Left ventricle myocardium inferior (tissue), 1 donor: ENCODE measurements around the gene C16orf95. TPM values are rescaled to one million over a fixed set of nuclear protein-coding genes. Genes with fewer than 3 reads are reported as not detected.

Experiments used
- DNase-seq: peaks from one replicate; pipeline ENCODE4 v3.0.0-alpha.2; 2020
- H3K27ac ChIP-seq: fragments of 200-600 bp; replicated peaks from 2 replicates; pipeline ENCODE4 v1.8.0; 2021
- H3K27me3 ChIP-seq: fragments of 200-600 bp; 2 replicates; pipeline ENCODE4 v1.8.0; 2021; ENCODE audit warnings: low read depth
- H3K36me3 ChIP-seq: fragments of 200-600 bp; 2 replicates; pipeline ENCODE4 v1.8.0; 2021
- H3K4me1 ChIP-seq: fragments of 200-600 bp; 2 replicates; pipeline ENCODE4 v1.8.0; 2021
- H3K4me3 ChIP-seq: fragments of 200-600 bp; 2 replicates; pipeline ENCODE4 v1.8.0; 2021; ENCODE audit warnings: mild to moderate bottlenecking, moderate library complexity
- H3K9me3 ChIP-seq: fragments of 200-600 bp; replicated peaks from 2 replicates; pipeline ENCODE4 v1.8.0; 2021
- intact Hi-C: fragments of 100-400 bp; cut with micrococcal nuclease; formaldehyde crosslinking; loops from one replicate; pipeline ENCODE4 v1.11.0; 2022
- total RNA-seq: library from RNA; stranded (reverse); fragmentation: NEBNext Ultra II Directional; extraction: Animal tissue kit (Norgen Biotek cat#: 25700); gene quantifications from one replicate; pipeline ENCODE4 v1.2.1, GENCODE V29; 2021
- TF ChIP-seq, protein P1 (sequence below): fragments of 200-600 bp; IDR thresholded peaks from 2 replicates; pipeline ENCODE4 v1.8.0; 2021; ENCODE audit warnings: antibody characterized with exemption, mild to moderate bottlenecking, borderline replicate concordance
- donor health status: DM: no; HTN: yes; CAD: no; lungs with severe emphysema.

The C16orf95 gene
- total RNA-seq, 1 donor from 2014 or later: 3.2 TPM

GRCh38 chr16:87344931-87345631 lies 27.9 kb upstream of the C16orf95 start:
- peak overlapping the region; percentile 21 for H3K4me3 ChIP-seq
- intact Hi-C loops: no loop called here

DNA sequence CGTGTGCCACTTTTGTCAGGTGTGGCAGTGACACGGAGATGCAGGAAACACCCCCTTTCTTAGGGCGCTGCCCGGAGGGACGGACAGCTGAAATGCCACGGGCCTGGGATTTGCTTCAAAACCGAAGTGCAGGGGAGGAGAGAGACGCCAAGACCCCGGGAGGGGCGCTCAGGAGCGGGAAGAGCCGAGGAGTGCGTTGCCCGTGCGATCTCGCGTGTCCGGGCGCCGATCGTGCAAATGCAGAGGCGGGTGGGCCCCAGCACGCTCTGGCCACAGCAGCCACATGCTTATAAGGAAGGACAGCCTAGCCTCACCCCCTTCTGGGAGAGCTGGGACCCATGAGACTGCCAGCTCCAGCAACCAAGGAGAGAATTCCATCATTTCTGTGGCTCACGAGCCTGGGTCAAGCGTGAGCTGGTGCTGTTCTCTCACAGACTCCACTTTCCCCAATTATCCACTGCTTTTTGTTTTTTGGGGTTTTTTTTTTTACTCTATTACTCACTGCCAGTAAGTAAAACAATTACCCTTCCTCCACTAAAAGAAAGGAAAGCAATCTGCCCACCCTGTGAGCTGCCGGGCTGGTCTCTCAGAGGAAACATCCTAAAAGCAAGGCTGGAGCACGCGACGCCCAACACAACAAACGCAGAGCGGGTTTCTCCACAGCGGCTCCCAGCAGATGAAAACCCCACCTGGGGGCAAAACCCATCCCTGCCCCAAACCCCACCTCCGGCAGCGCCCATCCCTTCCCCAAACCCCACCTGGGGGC lies 27.2 kb upstream of the C16orf95 start:
- H3K9me3 ChIP-seq: no peaks in the 10 kb centered on the region
- peak overlapping the region; percentile 66 for H3K27ac ChIP-seq
- no peaks in the 10 kb centered on the region for H3K27me3 ChIP-seq
- intact Hi-C loops: no loop called here
- peaks cover 24% of the 10 kb centered on the region for H3K4me1 ChIP-seq
- H3K4me3 ChIP-seq: peak overlapping the region; percentile 21
- no peak for DNase-seq
- H3K36me3 ChIP-seq: peaks cover 73% of the 10 kb centered on the region
- TF ChIP-seq, protein P1, sequence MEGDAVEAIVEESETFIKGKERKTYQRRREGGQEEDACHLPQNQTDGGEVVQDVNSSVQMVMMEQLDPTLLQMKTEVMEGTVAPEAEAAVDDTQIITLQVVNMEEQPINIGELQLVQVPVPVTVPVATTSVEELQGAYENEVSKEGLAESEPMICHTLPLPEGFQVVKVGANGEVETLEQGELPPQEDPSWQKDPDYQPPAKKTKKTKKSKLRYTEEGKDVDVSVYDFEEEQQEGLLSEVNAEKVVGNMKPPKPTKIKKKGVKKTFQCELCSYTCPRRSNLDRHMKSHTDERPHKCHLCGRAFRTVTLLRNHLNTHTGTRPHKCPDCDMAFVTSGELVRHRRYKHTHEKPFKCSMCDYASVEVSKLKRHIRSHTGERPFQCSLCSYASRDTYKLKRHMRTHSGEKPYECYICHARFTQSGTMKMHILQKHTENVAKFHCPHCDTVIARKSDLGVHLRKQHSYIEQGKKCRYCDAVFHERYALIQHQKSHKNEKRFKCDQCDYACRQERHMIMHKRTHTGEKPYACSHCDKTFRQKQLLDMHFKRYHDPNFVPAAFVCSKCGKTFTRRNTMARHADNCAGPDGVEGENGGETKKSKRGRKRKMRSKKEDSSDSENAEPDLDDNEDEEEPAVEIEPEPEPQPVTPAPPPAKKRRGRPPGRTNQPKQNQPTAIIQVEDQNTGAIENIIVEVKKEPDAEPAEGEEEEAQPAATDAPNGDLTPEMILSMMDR: no peak

More at GRCh38 chr16:87344931-87345631, 27.9 kb upstream of the C16orf95 start:
- DNase-seq: no peak
- Histone ChIP-seq H3K9me3 (no peaks in the 10 kb centered on the region), H3K27ac (peak overlapping the region; percentile 66), H3K4me1 (peaks cover 24% of the 10 kb centered on the region), H3K27me3 (no peaks in the 10 kb centered on the region), H3K36me3 (peaks cover 72% of the 10 kb centered on the region)
- TF ChIP-seq, protein P1: no peak

GRCh38 chr16:87343753-87344050 lies 26.5 kb upstream of the C16orf95 start:
- peaks cover 75% of the 10 kb centered on the region for H3K36me3 ChIP-seq
- H3K4me3 ChIP-seq: no peak overlapping the region
- H3K27me3 ChIP-seq: no peaks in the 10 kb centered on the region
- H3K4me1 ChIP-seq: peaks cover 24% of the 10 kb centered on the region
- H3K27ac ChIP-seq: no peak overlapping the region
- intact Hi-C loops: no loop called here
- DNase-seq: no peak
- TF ChIP-seq, protein P1: no peak
- H3K9me3 ChIP-seq: no peaks in the 10 kb centered on the region

GRCh38 chr16:87342978-87343752 lies 26.0 kb upstream of the C16orf95 start:
- H3K36me3 ChIP-seq: peaks cover 75% of the 10 kb centered on the region
- TF ChIP-seq, protein P1: no peak
- H3K27me3 ChIP-seq: no peaks in the 10 kb centered on the region
- H3K27ac ChIP-seq: no peak overlapping the region
- H3K4me1 ChIP-seq: peaks cover 24% of the 10 kb centered on the region
- no peak overlapping the region for H3K4me3 ChIP-seq
- H3K9me3 ChIP-seq: no peaks in the 10 kb centered on the region
- DNase-seq: no peak
- intact Hi-C loops: no loop called here

DNA sequence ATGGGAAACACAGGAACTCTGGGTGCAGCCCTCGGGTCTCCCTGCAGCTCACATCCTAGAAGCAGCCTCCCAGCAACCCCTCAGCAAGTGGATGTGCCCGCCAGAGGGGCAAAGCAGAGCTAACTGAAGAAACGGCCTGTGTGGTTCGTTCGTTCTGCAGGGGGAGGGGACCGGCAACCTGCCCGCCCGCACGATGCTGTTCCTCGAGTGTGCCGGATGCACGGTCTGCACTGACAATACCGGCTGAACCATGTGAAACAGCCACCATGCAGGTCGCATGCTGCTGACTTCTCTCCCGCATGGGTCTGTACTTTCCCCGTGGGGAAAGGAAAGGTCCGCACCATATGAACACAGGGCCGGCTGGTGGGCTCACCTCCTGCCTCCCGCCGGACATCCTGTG lies 25.3 kb upstream of the C16orf95 start:
- Histone ChIP-seq H3K36me3 (peaks cover 78% of the 10 kb centered on the region), H3K27me3 (no peaks in the 10 kb centered on the region), H3K4me1 (peaks cover 24% of the 10 kb centered on the region), H3K9me3 (no peaks in the 10 kb centered on the region), H3K4me3 (no peak overlapping the region), H3K27ac (no peak overlapping the region)
- intact Hi-C loops: no loop called here
- no peak for DNase-seq
- TF ChIP-seq, protein P1: no peak
